ENCODE results near the gene GREB1.

The GREB1 gene

GRCh38 chr2:11508279-11508678 lies 25.6 kb upstream of the GREB1 start:
- Histone ChIP-seq H3K4me3 (no peak overlapping the region), H4K20me1 (no peaks in the 10 kb centered on the region), H3K27ac (no peak overlapping the region), H3K9me3 (peaks cover 19% of the 10 kb centered on the region), H3K27me3 (no peaks in the 10 kb centered on the region), H3K4me2 (no peak overlapping the region), H3K4me1 (no peaks in the 10 kb centered on the region), H3K36me3 (no peaks in the 10 kb centered on the region), H3K9ac (no peak overlapping the region)
- no peak for TF ChIP-seq Cebpa-rat (IDR thresholded peaks at IDR 0.05)

- no peak overlapping the region for H3K9ac ChIP-seq
- H4K20me1 ChIP-seq: no peaks in the 10 kb centered on the region
- no peak overlapping the region for H3K4me3 ChIP-seq
- H3K9me3 ChIP-seq: 0 out of 2 replicates have a peak, but pooled peaks cover 3% of the 10 kb centered on the region
- no peaks in the 10 kb centered on the region for H3K4me1 ChIP-seq
- no peak overlapping the region for H3K27ac ChIP-seq
- H3K36me3 ChIP-seq: no peaks in the 10 kb centered on the region
- no peak for TF ChIP-seq Cebpa-rat (IDR thresholded peaks at IDR 0.05)
- H3K27me3 ChIP-seq: no peaks in the 10 kb centered on the region
- no peak overlapping the region for H3K4me2 ChIP-seq
These were observed 24.0 kb upstream of the GREB1 start for GRCh38 chr2:11509657-11510360.

GRCh38 chr2:11512431-11512830 lies 21.4 kb upstream of the GREB1 start:
- no peak overlapping the region for H3K9ac ChIP-seq
- no peaks in the 10 kb centered on the region for H3K27me3 ChIP-seq
- no peak overlapping the region for H3K4me2 ChIP-seq
- no peaks in the 10 kb centered on the region for H4K20me1 ChIP-seq
- TF ChIP-seq Cebpa-rat (IDR thresholded peaks at IDR 0.05): no peak
- no peaks in the 10 kb centered on the region for H3K9me3 ChIP-seq
- H3K4me3 ChIP-seq: no peak overlapping the region
- H3K4me1 ChIP-seq: no peaks in the 10 kb centered on the region
- H3K27ac ChIP-seq: no peak overlapping the region
- H3K36me3 ChIP-seq: no peaks in the 10 kb centered on the region

- H3K27me3 ChIP-seq: no peaks in the 10 kb centered on the region
These were observed 20.5 kb upstream of the GREB1 start for GRCh38 chr2:11513319-11513718.

GRCh38 chr2:11514081-11514730 lies 19.6 kb upstream of the GREB1 start:
- Histone ChIP-seq H3K4me2 (no peak overlapping the region), H3K9ac (no peak overlapping the region), H4K20me1 (no peaks in the 10 kb centered on the region), H3K9me3 (no peaks in the 10 kb centered on the region), H3K36me3 (no peaks in the 10 kb centered on the region), H3K27ac (no peak overlapping the region), H3K27me3 (no peaks in the 10 kb centered on the region), H3K4me1 (no peaks in the 10 kb centered on the region), H3K4me3 (no peak overlapping the region)
- TF ChIP-seq Cebpa-rat (IDR thresholded peaks at IDR 0.05): no peak

More at GRCh38 chr2:11513319-11513718, 20.5 kb upstream of the GREB1 start:
- Histone ChIP-seq H3K4me2 (no peak overlapping the region), H3K4me1 (no peaks in the 10 kb centered on the region), H3K36me3 (no peaks in the 10 kb centered on the region), H4K20me1 (no peaks in the 10 kb centered on the region), H3K27ac (no peak overlapping the region), H3K9ac (no peak overlapping the region), H3K4me3 (no peak overlapping the region), H3K9me3 (no peaks in the 10 kb centered on the region)
- TF ChIP-seq Cebpa-rat (IDR thresholded peaks at IDR 0.05): no peak

- no peak for TF ChIP-seq Cebpa-rat (IDR thresholded peaks at IDR 0.05)
- Histone ChIP-seq H3K27me3 (no peaks in the 10 kb centered on the region), H3K27ac (no peak overlapping the region), H3K36me3 (no peaks in the 10 kb centered on the region), H3K4me2 (no peak overlapping the region), H3K9me3 (no peaks in the 10 kb centered on the region), H4K20me1 (no peaks in the 10 kb centered on the region), H3K4me1 (no peaks in the 10 kb centered on the region), H3K9ac (no peak overlapping the region), H3K4me3 (no peak overlapping the region)
These were observed 18.9 kb upstream of the GREB1 start for GRCh38 chr2:11514904-11515303.

- no peak overlapping the region for H3K9ac ChIP-seq
- no peaks in the 10 kb centered on the region for H3K36me3 ChIP-seq
- no peaks in the 10 kb centered on the region for H4K20me1 ChIP-seq
- no peaks in the 10 kb centered on the region for H3K27me3 ChIP-seq
- no peak for TF ChIP-seq Cebpa-rat (IDR thresholded peaks at IDR 0.05)
- H3K9me3 ChIP-seq: no peaks in the 10 kb centered on the region
- no peak overlapping the region for H3K4me3 ChIP-seq
- no peak overlapping the region for H3K27ac ChIP-seq
- H3K4me2 ChIP-seq: no peak overlapping the region
- no peaks in the 10 kb centered on the region for H3K4me1 ChIP-seq
These were observed 18.3 kb upstream of the GREB1 start for GRCh38 chr2:11515490-11515981.

- no peak overlapping the region for H3K4me3 ChIP-seq
- H3K27me3 ChIP-seq: no peaks in the 10 kb centered on the region
- TF ChIP-seq Cebpa-rat (IDR thresholded peaks at IDR 0.05): no peak
- no peaks in the 10 kb centered on the region for H4K20me1 ChIP-seq
- no peaks in the 10 kb centered on the region for H3K4me1 ChIP-seq
- no peaks in the 10 kb centered on the region for H3K36me3 ChIP-seq
- no peak overlapping the region for H3K9ac ChIP-seq
- H3K27ac ChIP-seq: no peak overlapping the region
- no peak overlapping the region for H3K4me2 ChIP-seq
- H3K9me3 ChIP-seq: no peaks in the 10 kb centered on the region
These were observed 16.7 kb upstream of the GREB1 start for GRCh38 chr2:11516984-11517648.

GRCh38 chr2:11517906-11518305 lies 15.9 kb upstream of the GREB1 start:
- H3K27ac ChIP-seq: no peak overlapping the region
- H4K20me1 ChIP-seq: no peaks in the 10 kb centered on the region
- H3K4me2 ChIP-seq: no peak overlapping the region
- TF ChIP-seq Cebpa-rat (IDR thresholded peaks at IDR 0.05): no peak
- no peaks in the 10 kb centered on the region for H3K27me3 ChIP-seq
- 0 out of 2 replicates have a peak, but pooled peaks cover 5% of the 10 kb centered on the region for H3K9me3 ChIP-seq
- H3K9ac ChIP-seq: no peak overlapping the region
- no peak overlapping the region for H3K4me3 ChIP-seq
- no peaks in the 10 kb centered on the region for H3K4me1 ChIP-seq
- no peaks in the 10 kb centered on the region for H3K36me3 ChIP-seq

Measured in BLaER1 (cell line).